Osteoblast (primary cell): ENCODE data around the gene ABTB1. TPM values are rescaled to one million over a fixed set of nuclear protein-coding genes. Genes with fewer than 3 reads are reported as not detected.

Experiments used
- DNase-seq: peaks from one replicate; pipeline ENCODE4 v3.0.0; 2011; ENCODE audit warnings: low spot score, mixed read lengths; ENCODE audit not compliant: insufficient read length; ENCODE audit errors: missing footprints
- H2AFZ ChIP-seq: 2 replicates; pipeline ENCODE4 v1.6.0; 2011; ENCODE audit warnings: mild to moderate bottlenecking, low read length
- H3K27ac ChIP-seq: 2 replicates; pipeline ENCODE4 v1.5.1; 2011; ENCODE audit warnings: mild to moderate bottlenecking, low read depth, low read length, moderate library complexity
- H3K27me3 ChIP-seq: 2 replicates; pipeline ENCODE4 v1.6.0; 2012; ENCODE audit warnings: mild to moderate bottlenecking, control low read depth, inconsistent platforms, low read length, moderate library complexity; ENCODE audit not compliant: insufficient read depth
- H3K36me3 ChIP-seq: 2 replicates; pipeline ENCODE4 v1.5.1; 2011; ENCODE audit warnings: mild to moderate bottlenecking, low read length, control low read depth, moderate library complexity; ENCODE audit not compliant: insufficient read depth
- H3K4me1 ChIP-seq: 2 replicates; pipeline ENCODE4 v1.5.1; 2011; ENCODE audit warnings: mild to moderate bottlenecking, low read length, control low read depth, moderate library complexity; ENCODE audit not compliant: insufficient read depth
- H3K4me2 ChIP-seq: 2 replicates; pipeline ENCODE4 v1.6.0; 2011; ENCODE audit warnings: mild to moderate bottlenecking, low read length; ENCODE audit not compliant: insufficient read depth
- H3K4me3 ChIP-seq: fragments of 200-600 bp; sonication (generic); 3 replicates; pipeline ENCODE4 v1.5.1; 2012; ENCODE audit warnings: mild to moderate bottlenecking, low read length, inconsistent platforms; ENCODE audit not compliant: insufficient read depth
- H3K79me2 ChIP-seq: 2 replicates; pipeline ENCODE4 v1.6.0; 2012; ENCODE audit warnings: mild to moderate bottlenecking, low read length, control low read depth, inconsistent platforms; ENCODE audit not compliant: insufficient read depth
- H3K9me3 ChIP-seq: 2 replicates; pipeline ENCODE4 v1.5.1; 2011; ENCODE audit warnings: low read depth, low read length, control low read depth
- H4K20me1 ChIP-seq: 2 replicates; pipeline ENCODE4 v1.6.0; 2012; ENCODE audit warnings: mild to moderate bottlenecking, low read length, control low read depth; ENCODE audit not compliant: insufficient read depth
- total RNA-seq: library from RNA; depleted of rRNA; stranded (reverse); fragments of >200 nt; gene quantifications from 2 replicates; pipeline ENCODE4 v1.2.3, GENCODE V29; 2012
- TF ChIP-seq, protein P1 (sequence below): IDR thresholded peaks from 2 replicates; pipeline ENCODE4 v1.5.1; 2011; ENCODE audit warnings: mild to moderate bottlenecking, low read depth, low read length, moderate library complexity; ENCODE audit errors: extremely low read depth

Gene ABTB1
- total RNA-seq, 1 donor, result 17.7 TPM

DNA sequence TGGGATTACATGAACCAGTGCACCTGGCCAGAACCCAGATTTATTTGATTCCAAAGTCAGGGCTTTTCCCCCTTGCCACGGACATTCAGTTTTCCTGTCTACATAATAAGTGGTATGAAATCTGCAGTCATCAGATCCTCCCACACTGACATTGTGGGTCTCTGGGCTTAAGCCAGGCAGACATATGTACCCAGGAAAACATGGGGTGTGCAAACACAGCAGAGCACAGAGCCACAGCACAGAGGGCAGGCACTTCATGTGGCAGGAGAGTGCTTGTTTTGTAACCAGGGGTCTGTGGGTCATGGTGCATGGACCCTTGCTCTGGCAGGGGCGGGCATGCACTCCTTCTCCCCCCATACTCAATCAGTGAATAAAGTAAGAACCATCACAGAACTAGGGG, 6.1 kb upstream of the ABTB1 start:
- H3K9me3 ChIP-seq, result no peaks in the 10 kb centered on the region
- TF ChIP-seq, protein P1, sequence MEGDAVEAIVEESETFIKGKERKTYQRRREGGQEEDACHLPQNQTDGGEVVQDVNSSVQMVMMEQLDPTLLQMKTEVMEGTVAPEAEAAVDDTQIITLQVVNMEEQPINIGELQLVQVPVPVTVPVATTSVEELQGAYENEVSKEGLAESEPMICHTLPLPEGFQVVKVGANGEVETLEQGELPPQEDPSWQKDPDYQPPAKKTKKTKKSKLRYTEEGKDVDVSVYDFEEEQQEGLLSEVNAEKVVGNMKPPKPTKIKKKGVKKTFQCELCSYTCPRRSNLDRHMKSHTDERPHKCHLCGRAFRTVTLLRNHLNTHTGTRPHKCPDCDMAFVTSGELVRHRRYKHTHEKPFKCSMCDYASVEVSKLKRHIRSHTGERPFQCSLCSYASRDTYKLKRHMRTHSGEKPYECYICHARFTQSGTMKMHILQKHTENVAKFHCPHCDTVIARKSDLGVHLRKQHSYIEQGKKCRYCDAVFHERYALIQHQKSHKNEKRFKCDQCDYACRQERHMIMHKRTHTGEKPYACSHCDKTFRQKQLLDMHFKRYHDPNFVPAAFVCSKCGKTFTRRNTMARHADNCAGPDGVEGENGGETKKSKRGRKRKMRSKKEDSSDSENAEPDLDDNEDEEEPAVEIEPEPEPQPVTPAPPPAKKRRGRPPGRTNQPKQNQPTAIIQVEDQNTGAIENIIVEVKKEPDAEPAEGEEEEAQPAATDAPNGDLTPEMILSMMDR, result no peak
- no peak overlapping the region for H3K4me3 ChIP-seq
- H3K27me3 ChIP-seq, result peaks cover 2% of the 10 kb centered on the region
- no peak overlapping the region for H3K27ac ChIP-seq
- no peak for DNase-seq
- no peaks in the 10 kb centered on the region for H4K20me1 ChIP-seq
- H3K79me2 ChIP-seq, result no peaks in the 10 kb centered on the region
- no peaks in the 10 kb centered on the region for H3K36me3 ChIP-seq
- no peak overlapping the region for H3K4me2 ChIP-seq
- no peak overlapping the region for H2AFZ ChIP-seq
- H3K4me1 ChIP-seq, result peaks cover under 1% of the 10 kb centered on the region

DNA sequence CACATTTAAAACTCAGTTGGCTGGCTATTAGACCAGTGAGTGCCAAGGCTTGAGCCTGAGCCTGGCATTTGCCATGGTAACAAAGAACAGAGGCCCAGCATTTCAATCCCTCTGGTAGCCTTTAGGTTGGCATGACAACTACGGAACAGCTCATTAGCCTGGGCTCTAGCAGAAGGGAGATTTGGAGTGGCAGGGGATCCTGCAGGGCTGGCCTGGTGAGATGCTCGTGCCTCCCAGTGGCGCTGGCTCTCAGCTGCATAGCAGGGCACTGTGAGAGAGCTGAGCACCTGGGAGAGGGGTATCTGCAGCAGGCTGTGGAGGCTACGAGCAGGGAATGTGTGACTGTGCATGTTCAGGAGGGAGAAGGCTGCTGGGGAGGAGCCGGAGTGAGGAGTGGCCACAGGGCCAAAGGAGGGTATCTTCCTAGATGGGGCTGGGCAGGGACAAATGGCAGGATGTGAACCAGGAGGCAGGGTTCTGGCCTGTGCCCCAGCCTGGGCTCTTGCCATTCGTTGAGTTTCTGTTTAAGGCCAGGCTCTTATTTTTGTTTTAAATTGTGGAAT, 5.6 kb upstream of the ABTB1 start:
- TF ChIP-seq, protein P1, result no peak
- H3K27ac ChIP-seq, result no peak overlapping the region

DNA sequence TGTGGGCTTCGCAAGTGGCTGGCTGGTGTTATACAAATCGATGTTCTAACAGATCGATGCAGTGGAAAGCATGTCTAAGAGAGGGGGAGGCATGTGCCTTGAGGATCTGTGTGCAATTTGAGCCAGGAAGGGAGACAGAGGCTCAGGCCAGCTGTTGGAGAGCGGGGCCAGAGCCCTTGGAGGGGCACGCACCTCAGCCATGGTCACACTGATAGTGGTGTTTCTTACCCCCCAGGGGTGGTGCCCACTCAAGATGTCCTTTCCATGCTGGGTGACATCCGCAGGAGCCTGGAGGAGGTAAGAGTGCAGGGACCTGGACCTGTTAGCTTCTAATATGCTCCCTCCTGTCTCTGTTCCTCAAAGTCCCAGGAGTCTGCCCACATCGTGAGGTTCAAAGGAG, 3.8 kb upstream of the ABTB1 start:
- Histone ChIP-seq H4K20me1 (no peaks in the 10 kb centered on the region), H3K4me3 (no peak overlapping the region), H3K36me3 (no peaks in the 10 kb centered on the region), H2AFZ (no peak overlapping the region), H3K9me3 (no peaks in the 10 kb centered on the region), H3K27ac (no peak overlapping the region), H3K4me2 (no peak overlapping the region), H3K27me3 (peaks cover 2% of the 10 kb centered on the region), H3K4me1 (peaks cover 5% of the 10 kb centered on the region), H3K79me2 (no peaks in the 10 kb centered on the region)
- DNase-seq, result no peak
- TF ChIP-seq, protein P1, result no peak

More for the DNA sequence above, 5.6 kb upstream of the ABTB1 start:
- H3K36me3 ChIP-seq, result no peaks in the 10 kb centered on the region
- peaks cover 2% of the 10 kb centered on the region for H3K27me3 ChIP-seq
- DNase-seq, result no peak
- no peak overlapping the region for H3K4me3 ChIP-seq
- no peaks in the 10 kb centered on the region for H3K9me3 ChIP-seq
- peaks cover 5% of the 10 kb centered on the region for H3K4me1 ChIP-seq
- H2AFZ ChIP-seq, result no peak overlapping the region
- H3K79me2 ChIP-seq, result no peaks in the 10 kb centered on the region
- H4K20me1 ChIP-seq, result no peaks in the 10 kb centered on the region
- no peak overlapping the region for H3K4me2 ChIP-seq

DNA sequence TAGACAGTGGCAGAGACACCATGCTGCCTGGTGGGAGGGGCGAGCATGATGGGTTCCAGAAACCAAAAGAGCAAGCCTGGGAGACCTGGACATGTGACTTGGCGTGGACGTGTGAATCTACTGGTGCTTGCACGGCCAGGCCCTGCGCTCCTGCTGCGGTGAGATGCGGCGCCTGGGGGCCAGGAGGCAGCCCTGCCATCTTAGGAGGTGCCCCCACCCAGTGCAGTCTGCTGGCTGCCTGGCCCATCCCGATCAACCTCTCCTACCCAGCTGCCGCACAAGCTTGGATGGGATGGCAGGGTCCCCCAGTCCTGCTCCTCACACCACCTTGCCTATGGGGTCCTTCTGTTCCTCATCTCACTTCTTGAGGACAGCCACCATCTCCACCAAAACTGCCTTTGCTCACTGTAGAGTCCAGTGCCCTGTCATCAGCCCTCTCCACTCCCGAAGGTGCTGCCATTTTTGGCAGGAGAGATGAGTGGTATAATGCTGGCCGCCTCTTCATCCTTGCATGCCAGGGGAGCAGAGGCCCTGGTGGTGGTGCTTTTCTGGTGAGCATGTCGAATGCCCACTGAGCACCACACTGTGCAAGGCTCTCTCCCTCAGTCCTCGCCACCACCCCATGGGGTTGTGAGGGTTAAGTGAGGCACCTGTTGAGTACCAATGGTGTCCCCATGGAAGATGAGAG, 3.1 kb upstream of the ABTB1 start:
- Histone ChIP-seq H3K9me3 (no peaks in the 10 kb centered on the region), H3K27ac (no peak overlapping the region), H4K20me1 (no peaks in the 10 kb centered on the region), H3K27me3 (peaks cover 2% of the 10 kb centered on the region), H3K79me2 (no peaks in the 10 kb centered on the region), H3K36me3 (no peaks in the 10 kb centered on the region), H3K4me3 (no peak overlapping the region), H2AFZ (no peak overlapping the region), H3K4me1 (peaks cover 5% of the 10 kb centered on the region), H3K4me2 (no peak overlapping the region)
- TF ChIP-seq, protein P1, result no peak
- DNase-seq, result peak; percentile 67
